Tibial nerve (tissue), 4 donors: ENCODE data around the gene ST6GALNAC3.

Experiments used
- CTCF ChIP-seq, 5 experiments: fragments of 200-600 bp in 3 of 5; fragments of 450-650 bp in 2 of 5; sonication (generic) in 3 of 5; IDR thresholded peaks; one replicate each; pipeline ENCODE4 v1.5.1; 2016 to 2019; ENCODE audit warnings: antibody characterized with exemption in 5 of 5, mild to moderate bottlenecking in 3 of 5, moderate library complexity in 2 of 5
- EP300 ChIP-seq, 2 donors: sonication (generic); formaldehyde crosslinking; IDR thresholded peaks; one replicate each; pipeline ENCODE4 v1.6.1; 2017; ENCODE audit warnings: antibody characterized with exemption in 2 of 2, mild to moderate bottlenecking in 1 of 2
- POLR2A ChIP-seq, 2 donors: fragments of 450-650 bp; IDR thresholded peaks; one replicate each; pipeline ENCODE4 v1.6.1; 2017; ENCODE audit warnings: antibody characterized with exemption in 2 of 2, mild to moderate bottlenecking in 2 of 2, moderate library complexity in 2 of 2

- no peak for TF ChIP-seq POLR2A (IDR thresholded peaks at IDR 0.05)
- TF ChIP-seq EP300 (IDR thresholded peaks at IDR 0.05) = no peak
- TF ChIP-seq CTCF (IDR thresholded peaks at IDR 0.05) = no peak
Measured at GRCh38 chr1:76546354-76546933, 471.9 kb downstream of the ST6GALNAC3 start.
